Right renal cortex interstitium (tissue), 3 donors: Measurements from ENCODE around the gene EPHA10. TPM values are rescaled to one million over a fixed set of nuclear protein-coding genes. Genes with fewer than 3 reads are reported as not detected.
"Not testable (repeated sequence)": the region's sequence is repeated elsewhere in the genome, so short reads cannot be mapped to it uniquely, and the experiment has no call there.

ENCODE experiments used
- DNase-seq, 3 donors: peaks; one replicate each; pipeline ENCODE4 v3.0.0-alpha.2; 2013; ENCODE audit warnings: low read depth in 3 of 3, low spot score in 2 of 3
- polyA plus RNA-seq, 3 donors: library from polyadenylated mRNA; unstranded; fragments of 120-200 nt; gene quantifications; one replicate each; pipeline ENCODE4 v1.2.1, GENCODE V29; 2013; ENCODE audit not compliant: insufficient read length in 3 of 3

The EPHA10 gene
- polyA plus RNA-seq, 3 donors, result 0.06 to 0.11 (median 0.08) TPM

- no peak for DNase-seq
Observed at GRCh38 chr1:37718901-37719571, 45.9 kb downstream of the EPHA10 start.

GRCh38 chr1:37718181-37718900 is 46.6 kb downstream of the EPHA10 start:
- no peak for DNase-seq

GRCh38 chr1:37717631-37718030 is 47.3 kb downstream of the EPHA10 start:
- no peak for DNase-seq

- no peak for DNase-seq
Observed at GRCh38 chr1:37716321-37716720, 48.6 kb downstream of the EPHA10 start.

- DNase-seq, result no peak
Observed at GRCh38 chr1:37714689-37715088, 50.2 kb downstream of the EPHA10 start.

- DNase-seq, result no peak
Observed at GRCh38 chr1:37714226-37714625, 50.7 kb downstream of the EPHA10 start.

- no peak for DNase-seq
Observed at GRCh38 chr1:37708471-37708870, 56.4 kb downstream of the EPHA10 start.

GRCh38 chr1:37705399-37705798 is 59.5 kb downstream of the EPHA10 start:
- DNase-seq, result no peak

- peak in 1 of 3 donors; percentile 8 for DNase-seq
Observed at GRCh38 chr1:37704966-37705365, 60.0 kb downstream of the EPHA10 start.

GRCh38 chr1:37703061-37703460 is 61.9 kb downstream of the EPHA10 start:
- DNase-seq, result no peak

- no peak for DNase-seq
Observed at GRCh38 chr1:37701051-37701450, 63.9 kb downstream of the EPHA10 start.

- DNase-seq, result no peak
Observed at GRCh38 chr1:37699147-37699546, 65.8 kb downstream of the EPHA10 start.

GRCh38 chr1:37697737-37698136 is 67.2 kb downstream of the EPHA10 start:
- DNase-seq, result no peak

GRCh38 chr1:37697090-37697489 is 67.8 kb downstream of the EPHA10 start:
- DNase-seq, result no peak

GRCh38 chr1:37692834-37693175 is 72.1 kb downstream of the EPHA10 start:
- no peak for DNase-seq

GRCh38 chr1:37692078-37692833 is 72.7 kb downstream of the EPHA10 start, which contains the start of gene CDCA8:
Gene CDCA8, plus strand, starts transcription at chr1:37692516. Its CDS starts 175 bp downstream, at chr1:37692691.
- peak; percentile 89 to 96 (median 91) for DNase-seq

- DNase-seq, result peak in 1 of 3 donors; percentile 26
Observed at GRCh38 chr1:37691497-37692077, 73.3 kb downstream of the EPHA10 start.

GRCh38 chr1:37688926-37689325 is 76.0 kb downstream of the EPHA10 start:
- DNase-seq, result no peak

- not testable (repeated sequence) for DNase-seq
Observed at GRCh38 chr1:37687764-37688163, 77.2 kb downstream of the EPHA10 start.

GRCh38 chr1:37685722-37686121 is 79.2 kb downstream of the EPHA10 start:
- no peak for DNase-seq

GRCh38 chr1:37684182-37684581 is 80.7 kb downstream of the EPHA10 start:
- not testable (repeated sequence) for DNase-seq
